Activated T-cell treated with anti-CD3 and anti-CD28 coated beads for 1 hour (primary cell): ENCODE results near the gene SNPH.

ENCODE experiments used
- DNase-seq: peaks from one replicate; pipeline ENCODE4 v3.0.0-alpha.2; 2020; ENCODE audit warnings: low read depth

The SNPH gene

GRCh38 chr20:1264727-1265126, 1.4 kb upstream of the SNPH start:
- no peak for DNase-seq

DNA sequence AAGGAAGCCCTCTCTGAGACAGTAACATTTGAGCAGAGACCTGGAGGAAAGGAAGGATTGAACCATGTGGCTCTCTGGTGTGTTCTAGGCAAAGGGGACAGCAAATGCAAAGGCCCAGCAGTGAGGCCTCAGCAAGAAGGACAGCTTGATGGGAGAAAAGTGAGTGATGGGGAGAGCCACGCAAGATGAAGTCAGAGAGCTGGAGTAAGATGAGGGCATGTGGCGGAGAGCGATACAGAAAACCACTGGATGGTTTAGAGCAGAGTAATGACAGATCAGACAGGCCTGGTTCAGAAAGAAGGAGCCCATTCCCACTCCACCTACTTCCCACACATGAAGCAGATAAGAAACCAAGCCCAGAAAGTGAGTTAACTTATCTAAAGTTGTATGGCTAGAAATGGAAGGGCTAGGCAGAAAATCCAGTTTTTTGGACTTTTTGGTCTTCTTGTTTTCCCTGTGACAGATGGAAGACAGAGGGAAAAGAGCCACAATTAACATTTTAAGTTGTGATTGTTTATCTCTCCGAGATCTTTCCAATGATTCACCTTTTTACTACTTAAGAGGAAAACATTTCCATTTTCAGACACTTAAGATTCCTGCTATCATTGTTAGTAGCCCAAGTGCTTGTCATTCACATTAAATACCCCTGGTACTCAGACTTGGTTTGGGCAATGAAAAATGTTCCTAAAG, 723 bp upstream of the SNPH start:
- DNase-seq = no peak

GRCh38 chr20:1265916-1266166, 253 bp upstream of the SNPH start:
- no peak for DNase-seq

DNA sequence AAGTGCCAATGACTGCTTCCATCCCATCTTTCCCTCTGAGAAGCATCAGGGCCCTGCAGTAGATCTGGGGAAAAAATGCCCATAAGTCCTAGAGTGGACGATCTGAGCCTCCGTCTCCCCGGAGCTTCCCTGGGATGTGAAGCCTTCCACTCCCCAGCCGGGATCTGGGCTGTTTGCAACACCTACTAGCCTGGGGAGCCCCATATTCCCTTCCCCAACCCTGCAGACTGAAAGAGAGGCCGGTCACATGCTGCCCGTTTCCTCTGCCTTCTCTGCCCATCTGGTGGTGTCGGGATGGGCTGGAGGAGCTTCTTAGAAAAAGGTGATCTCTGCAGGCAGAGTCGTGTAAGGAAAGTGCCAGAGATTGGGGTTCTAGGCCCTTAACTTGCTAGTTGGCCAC, 1.1 kb downstream of the SNPH start:
- DNase-seq = no peak

GRCh38 chr20:1267809-1268374, 1.8 kb downstream of the SNPH start:
- DNase-seq = no peak

GRCh38 chr20:1269235-1269634, 3.1 kb downstream of the SNPH start:
- DNase-seq = no peak

DNA sequence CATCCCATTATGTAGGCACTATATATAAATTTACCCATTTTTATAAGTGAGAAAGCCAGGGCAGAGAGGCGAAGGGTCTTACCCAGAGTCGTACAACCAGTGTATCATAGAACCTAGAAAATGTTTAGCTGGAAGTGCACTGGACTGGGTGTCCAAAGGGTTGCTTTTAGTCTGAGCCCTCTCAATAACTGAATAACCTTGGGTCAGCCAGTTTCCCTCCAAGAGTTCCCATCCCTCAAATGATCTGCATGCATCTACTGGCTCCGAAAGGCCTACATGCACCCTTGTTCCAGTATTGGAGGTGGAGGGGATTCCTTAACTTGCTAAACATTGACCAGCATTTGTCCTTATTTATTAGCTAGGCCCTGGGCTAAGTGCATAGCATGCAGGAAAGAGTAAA, 3.8 kb downstream of the SNPH start:
- DNase-seq = no peak

- DNase-seq = no peak
Measured at GRCh38 chr20:1272368-1273100, 6.4 kb downstream of the SNPH start.

DNA sequence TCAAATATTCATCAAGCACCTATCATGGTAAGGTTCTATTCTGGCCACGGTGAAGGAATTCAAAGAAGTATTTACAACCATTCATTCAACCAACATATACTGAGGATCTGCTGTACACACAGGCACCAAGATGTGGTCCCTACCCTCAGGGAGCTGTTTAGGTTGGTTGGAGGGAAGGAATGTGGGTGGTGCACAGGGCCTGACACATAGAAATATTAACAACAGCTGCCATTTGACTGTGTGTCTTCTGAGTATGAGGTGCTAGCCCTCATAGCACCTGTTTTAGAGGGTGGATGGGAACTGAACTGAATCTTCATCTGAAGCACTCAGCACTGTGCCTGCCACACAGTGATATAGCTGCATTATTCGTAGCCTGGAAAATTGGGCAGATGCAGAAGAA, 7.3 kb downstream of the SNPH start:
- no peak for DNase-seq

DNA sequence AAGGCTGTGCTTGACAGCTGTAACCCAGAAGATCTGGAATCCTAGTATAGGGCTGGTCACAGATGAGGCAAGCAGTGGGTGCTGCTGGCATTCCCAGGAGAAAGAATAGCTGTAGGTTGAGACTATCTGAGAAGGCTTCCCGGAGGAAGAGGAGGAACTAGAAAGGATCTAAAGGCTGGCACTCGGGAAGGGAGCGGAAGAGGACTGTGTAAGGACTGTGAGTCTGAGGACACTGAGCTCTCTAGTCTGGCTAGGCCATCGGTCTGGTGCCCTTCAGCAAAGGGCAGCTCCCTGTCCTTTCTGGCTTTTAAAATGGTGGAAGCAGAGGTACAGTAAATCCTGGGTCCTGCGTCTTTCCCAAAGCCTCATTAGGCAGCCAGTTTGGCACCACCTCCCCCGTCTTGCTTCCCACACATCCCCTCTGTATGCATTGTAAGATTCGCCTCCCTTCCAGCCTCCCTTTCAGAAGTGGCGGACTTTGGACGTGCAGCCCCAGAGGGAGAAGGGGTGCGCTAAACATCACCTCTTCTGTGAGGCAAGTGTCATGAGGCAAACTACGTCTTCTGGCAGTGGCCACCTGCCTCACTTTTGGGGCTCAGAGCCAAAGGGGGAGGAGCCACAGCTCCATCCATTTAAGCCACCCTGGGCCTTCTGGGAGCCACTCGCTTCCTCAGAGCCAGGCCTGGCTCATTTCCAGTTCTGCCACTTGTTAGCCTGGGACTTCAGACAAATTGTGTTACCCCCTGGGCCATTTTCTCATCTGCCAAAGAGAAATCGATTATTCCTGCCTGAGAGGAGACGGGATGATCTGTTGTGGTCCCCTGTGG, 8.6 kb downstream of the SNPH start:
- DNase-seq = no peak

DNA sequence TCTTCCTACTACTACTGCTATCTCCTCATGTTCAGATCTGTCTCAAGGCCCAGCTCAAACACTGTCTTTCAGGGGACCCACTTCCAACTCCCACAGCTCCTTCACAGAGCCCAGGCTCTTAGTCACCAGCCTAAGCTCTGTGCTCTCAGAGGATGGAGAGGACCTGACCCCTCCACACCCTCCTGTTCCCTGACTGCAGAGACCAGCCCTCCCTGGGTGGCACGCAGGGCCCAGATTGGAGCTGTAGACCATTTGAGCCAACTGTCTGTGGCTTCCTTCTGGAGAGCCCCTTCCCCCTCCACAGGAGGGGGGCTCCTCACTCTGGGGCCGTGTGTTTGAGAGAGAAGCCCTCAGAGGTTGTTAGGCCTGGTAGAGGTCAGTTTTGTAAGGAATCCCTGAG, 9.8 kb downstream of the SNPH start:
- DNase-seq = no peak

GRCh38 chr20:1277529-1278322, 11.6 kb downstream of the SNPH start:
- DNase-seq = no peak

GRCh38 chr20:1278993-1279392, 12.9 kb downstream of the SNPH start:
- no peak for DNase-seq

- DNase-seq = no peak
Measured at GRCh38 chr20:1280195-1281102, 14.4 kb downstream of the SNPH start.

DNA sequence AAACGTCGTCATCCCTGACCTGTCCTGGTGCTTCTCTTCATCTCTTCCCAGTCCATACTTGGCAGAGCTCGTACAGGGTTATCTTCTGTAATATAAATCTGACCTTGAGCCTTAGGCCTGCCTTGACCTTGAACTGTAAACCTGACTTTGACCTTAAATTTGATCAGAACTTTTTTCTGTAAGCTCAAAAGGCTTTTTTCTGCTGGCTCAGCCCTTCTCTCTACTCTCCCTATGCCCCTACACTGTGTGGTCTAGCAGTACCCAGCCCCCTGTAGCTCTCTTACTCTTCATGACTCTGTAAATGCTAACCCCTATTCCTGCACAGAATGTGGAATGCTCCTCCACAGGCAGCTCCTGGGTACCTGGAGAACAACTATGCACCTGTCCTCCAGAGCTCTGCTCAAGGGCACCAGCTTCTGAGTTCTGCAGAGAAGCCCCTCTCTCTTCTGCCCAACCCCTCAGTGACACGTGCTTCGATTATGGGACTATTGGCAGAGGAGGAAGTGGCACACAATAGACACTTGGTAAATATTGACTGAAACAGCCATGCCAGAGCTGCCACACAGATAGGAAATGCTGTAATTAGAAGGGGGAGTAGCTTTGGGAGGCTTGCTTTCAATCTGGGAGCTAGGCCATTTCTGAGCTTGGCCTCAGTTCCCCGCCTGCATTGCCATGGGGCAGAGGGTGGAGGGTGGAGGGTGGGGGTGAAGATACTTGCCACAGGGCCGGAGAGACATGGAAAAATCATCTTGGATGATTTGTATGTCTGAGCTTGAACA, 15.4 kb downstream of the SNPH start:
- no peak for DNase-seq

DNA sequence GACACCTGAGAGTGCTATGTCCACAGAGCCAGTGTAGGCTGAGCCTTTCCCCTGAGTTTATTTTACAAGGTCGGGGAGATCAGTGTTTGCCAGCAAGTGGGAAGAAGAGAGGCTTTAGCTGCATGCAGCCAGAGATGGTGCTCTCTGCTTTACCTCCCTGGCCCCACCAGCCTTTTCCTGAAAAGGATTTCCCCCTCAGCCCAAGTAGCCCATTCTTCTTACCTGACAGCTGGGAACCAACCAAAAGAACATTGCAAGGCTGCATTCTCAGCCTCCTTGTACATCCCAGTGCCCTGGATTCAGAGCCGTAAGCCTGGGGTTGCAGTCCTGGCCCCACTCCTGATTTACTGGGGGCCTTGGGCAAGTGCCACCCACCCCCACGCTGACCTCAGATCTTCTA, 16.9 kb downstream of the SNPH start:
- DNase-seq = no peak

GRCh38 chr20:1283522-1284510, 17.7 kb downstream of the SNPH start:
- no peak for DNase-seq

DNA sequence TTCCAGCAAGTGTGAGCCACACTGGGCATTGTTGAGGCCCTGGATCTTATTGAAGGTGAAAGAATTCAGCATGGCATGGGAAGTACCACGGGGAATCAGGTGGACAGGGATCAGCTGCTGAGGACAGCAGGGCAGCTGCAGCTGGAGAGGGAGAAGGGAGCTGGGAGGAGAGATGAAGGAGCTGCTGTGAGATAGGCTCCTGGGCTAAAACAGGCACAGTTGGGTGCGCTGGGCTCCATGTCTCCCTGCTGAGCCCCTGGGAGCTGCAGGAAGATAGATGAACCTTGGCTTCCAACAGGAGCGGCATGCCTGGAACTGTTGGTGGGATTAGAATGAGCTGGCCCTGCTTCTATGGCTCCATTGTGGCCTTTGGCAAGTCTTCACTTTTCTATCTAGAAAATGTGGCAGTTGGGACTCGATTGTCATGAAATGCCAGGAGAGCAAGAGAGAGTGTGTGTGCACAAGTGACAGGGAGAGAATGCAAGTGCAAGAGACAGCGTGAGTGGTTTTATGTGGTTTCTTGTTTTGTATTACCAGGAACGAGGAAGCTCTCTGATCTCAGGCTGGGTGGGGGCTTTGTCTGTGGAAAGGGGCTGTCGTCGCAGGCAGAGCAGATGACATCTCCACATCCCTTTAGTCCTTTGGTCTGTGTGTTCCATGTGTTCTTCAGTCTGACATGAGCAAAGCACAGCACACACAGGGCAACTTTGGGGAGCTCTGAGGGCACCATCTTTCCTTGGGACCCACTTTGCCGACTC, 20.4 kb downstream of the SNPH start:
- DNase-seq = no peak
